Fibroblast of skin of left biceps (primary cell): ENCODE measurements around the gene TRIO.
"Not testable (repeated sequence)": the region's sequence is repeated elsewhere in the genome, so short reads cannot be mapped to it uniquely, and the experiment has no call there.

Experiments used
- DNase-seq, 2 experiments: peaks; one replicate each; pipeline ENCODE4 v3.0.0-alpha.2; 2013; ENCODE audit warnings: low read depth in 2 of 2

TRIO gene

GRCh38 chr5:14142827-14143545 is at the start of gene TRIO:
Gene TRIO (plus strand): TSS chr5:14143342. CDS start chr5:14143726, 384 bp downstream.
- DNase-seq, result peak; percentile 87

GRCh38 chr5:14097380-14097779 is 45.8 kb upstream of the TRIO start:
- DNase-seq, result not testable (repeated sequence)

GRCh38 chr5:14097998-14098471 is 45.1 kb upstream of the TRIO start:
- DNase-seq, result peak; percentile 82 to 85

DNA sequence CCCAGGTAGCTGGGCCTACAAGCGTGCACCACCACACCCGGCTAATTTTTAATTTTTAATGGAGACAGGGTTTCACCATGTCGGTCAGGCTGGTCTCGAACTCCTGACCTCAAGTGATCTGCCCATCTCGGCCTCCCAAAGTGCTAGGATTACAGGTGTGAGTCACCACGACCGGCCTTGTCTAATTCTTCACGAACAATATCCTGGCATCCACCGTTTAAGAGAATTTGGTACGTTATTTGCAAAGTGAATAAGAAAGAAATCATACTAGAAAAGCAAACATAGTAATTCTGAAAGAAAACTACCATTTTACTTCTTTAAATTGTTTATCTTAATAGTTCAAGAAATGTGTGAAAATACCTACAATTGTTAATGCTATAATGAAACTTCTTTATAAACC is 42.9 kb upstream of the TRIO start:
- DNase-seq, result no peak

DNA sequence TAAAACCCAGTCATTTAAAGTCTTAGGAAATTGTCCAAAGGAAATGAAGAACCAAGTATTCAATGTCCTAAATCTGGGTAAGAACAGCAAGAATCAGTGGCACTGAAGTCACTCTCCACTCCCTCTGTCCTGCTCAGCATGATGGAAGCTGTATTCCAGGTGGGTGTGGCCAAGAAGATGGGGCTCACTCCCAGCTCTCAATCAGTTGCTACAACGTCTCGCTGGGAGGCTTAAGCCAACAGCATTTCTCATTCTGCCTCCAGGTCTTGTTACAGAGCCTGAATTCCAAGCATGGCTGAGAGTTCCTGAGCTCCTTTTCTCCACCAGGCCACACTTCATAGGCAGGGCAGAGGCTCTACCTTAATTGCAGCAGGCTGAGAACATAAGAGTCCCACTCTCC is 41.2 kb upstream of the TRIO start:
- no peak for DNase-seq

GRCh38 chr5:14102666-14103065 is 40.5 kb upstream of the TRIO start:
- DNase-seq, result no peak

GRCh38 chr5:14105718-14106410 is 37.3 kb upstream of the TRIO start:
- peak; percentile 85 to 86 for DNase-seq

DNA sequence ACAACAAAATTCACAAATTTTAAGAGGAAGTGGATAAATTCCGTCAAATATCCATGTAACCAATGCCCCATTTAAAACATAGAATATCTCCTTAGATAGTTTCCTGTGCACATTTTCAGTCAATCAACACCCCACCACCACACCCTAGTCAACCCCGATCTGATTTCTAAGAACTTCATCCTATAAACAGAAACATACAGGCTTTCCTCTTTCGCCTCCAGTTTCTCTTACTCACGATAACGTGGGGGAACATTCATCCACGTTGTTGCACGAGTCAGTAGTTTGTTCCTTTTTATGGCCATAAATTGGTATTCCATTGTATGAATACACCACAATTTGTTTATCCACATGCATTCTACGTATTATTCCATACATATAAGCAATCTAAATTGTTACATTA is 35.6 kb upstream of the TRIO start:
- DNase-seq, result no peak

GRCh38 chr5:14108170-14108996 is 34.8 kb upstream of the TRIO start:
- DNase-seq, result no peak

- no peak for DNase-seq
Observed at GRCh38 chr5:14109041-14109747, 33.9 kb upstream of the TRIO start.

DNA sequence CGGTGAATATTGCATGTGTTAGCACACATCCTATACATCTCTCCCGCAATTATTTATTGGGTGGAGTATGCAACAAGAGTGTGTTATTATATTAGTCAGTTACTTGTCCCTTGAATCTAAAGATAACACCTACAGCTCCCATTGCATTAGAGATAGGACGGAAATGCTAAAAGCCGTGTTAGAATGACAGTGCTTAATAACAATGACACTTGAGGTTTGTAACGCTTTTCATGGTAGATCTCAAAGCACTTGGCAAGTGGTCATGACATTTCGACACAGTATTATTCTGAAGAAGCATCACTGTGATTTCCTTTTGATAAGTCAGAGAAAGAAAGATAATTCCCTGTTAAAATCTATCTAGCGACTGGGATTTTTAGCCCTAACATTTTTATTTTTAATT is 33.4 kb upstream of the TRIO start:
- DNase-seq, result no peak

GRCh38 chr5:14110196-14110595 is 32.9 kb upstream of the TRIO start:
- DNase-seq, result no peak

DNA sequence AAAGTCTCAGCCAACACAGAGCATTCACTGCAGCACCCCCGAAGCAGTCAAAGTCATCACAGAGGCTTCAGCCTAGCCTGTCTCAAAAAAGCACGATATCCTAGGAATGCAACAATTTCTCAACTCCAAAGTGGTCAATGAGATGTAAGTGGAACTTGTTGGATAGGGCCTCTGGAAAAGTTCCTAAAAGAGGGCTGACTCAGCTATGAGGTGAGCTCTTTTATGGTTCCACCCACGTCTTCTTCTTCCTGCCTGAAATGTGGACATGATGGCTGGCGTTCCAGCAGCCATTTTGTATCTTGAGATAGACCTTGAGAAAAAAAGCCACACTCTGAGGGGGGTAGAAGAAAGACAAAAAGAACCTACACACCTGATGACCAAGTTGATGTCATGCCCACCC is 32.5 kb upstream of the TRIO start:
- peak; percentile 72 to 75 for DNase-seq

GRCh38 chr5:14112998-14113652 is 30.0 kb upstream of the TRIO start:
- DNase-seq, result no peak

- DNase-seq, result no peak
Observed at GRCh38 chr5:14114615-14115251, 28.4 kb upstream of the TRIO start.

DNA sequence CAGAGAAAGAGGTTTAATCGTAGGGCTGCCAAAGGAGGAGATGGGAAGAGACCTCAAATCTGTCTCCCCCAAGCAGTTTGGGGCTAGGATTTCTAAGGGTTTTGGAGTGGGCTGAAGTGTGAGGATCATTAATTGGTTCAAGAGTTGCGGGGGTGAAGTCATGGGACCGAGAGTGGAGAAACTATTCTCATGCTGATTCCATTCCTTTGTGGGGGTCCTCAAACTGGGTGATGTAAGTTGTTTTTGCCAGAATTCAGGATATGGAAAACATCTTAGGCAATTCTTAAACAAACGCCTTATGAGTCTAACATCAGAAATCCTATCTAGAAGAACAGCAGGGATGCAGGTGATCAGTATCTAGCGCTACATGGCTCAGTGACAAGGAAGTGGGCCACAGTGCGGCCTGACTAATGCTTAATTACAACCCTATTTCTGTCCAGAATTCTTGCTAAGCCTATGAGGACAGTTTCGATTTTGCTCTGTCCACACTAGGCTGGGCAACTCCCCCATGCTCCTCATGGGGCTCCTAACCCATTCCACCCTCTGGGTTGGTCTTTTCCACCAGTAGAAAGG is 27.7 kb upstream of the TRIO start:
- DNase-seq, result no peak

DNA sequence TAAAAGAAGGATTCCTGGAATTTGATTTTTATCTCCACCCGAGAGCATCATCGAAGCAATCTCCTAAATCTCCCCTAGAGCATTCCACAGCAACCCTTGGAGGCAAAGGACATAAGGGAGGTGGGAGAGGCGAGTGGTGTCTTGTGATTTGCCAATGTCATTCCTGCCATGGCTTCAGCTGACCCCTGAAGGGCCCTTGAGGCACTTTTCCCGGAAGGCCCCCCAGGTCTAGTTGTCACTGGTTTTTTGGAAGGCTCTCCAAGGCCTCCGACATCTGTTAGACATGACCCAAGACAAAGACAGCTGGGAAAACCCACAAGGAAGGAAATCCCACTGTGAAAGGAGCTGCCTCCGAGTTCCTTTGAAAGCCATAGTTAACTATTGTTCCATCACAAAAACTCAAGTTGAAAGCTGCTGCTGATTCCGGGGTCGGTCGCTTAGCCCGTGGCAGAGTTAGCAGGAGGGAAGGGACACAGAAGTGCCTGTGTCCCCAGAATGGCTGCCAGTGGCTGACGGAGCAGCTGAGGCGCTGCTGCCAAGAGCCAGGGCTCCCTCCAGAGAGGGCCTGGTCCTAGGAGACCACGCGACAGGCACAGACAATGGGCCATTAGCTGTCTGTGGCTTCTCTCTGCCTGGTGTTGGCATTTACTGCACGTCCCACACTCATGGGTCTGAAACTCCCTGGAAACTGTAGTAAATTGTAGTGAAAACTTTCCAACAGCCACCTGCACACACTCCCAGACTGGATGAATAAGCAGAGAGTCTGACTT is 24.4 kb upstream of the TRIO start:
- no peak for DNase-seq

- DNase-seq, result no peak
Observed at GRCh38 chr5:14120176-14120575, 23.0 kb upstream of the TRIO start.

GRCh38 chr5:14121552-14121951 is 21.6 kb upstream of the TRIO start:
- DNase-seq, result no peak

DNA sequence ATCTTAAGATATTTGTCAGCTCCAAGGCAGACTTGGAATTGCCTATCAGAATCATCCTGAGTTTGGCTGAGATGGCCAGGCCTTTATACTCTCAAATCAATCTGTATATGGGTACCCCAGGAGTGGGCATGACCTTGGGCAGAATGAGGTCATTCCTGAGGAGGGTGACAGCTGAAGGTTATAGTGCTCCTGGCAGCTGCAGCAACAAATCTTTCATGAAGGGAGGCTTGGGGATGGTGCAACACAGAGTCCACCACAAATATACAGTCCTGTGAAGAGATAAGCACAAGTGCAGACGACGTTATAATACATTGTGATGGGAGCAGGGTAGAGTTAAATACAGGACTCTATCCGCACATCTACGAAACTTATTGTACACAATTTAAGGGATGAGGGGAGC is 21.1 kb upstream of the TRIO start:
- no peak for DNase-seq
